ENCODE data around the gene LMBRD2.

- no peak for TF ChIP-seq MAX (IDR thresholded peaks at IDR 0.05)
- no peak for TF ChIP-seq RAD21 (conservative IDR thresholded peaks at IDR 0.05 in 1 of 2, IDR thresholded peaks at IDR 0.05 in 1 of 2)
- no peak for TF ChIP-seq CTCF (IDR thresholded peaks at IDR 0.05)
- no peak for TF ChIP-seq CHD2 (IDR thresholded peaks at IDR 0.05; ENCODE audit: low read length, partially characterized antibody)
- TF ChIP-seq USF2 (IDR thresholded peaks at IDR 0.05): no peak
- TF ChIP-seq PHF8 (IDR thresholded peaks at IDR 0.05; ENCODE audit: borderline replicate concordance, low read depth): no peak
- TF ChIP-seq JUN (IDR thresholded peaks at IDR 0.05): no peak
- TF ChIP-seq EP300 (IDR thresholded peaks at IDR 0.05): no peak
- no peak for TF ChIP-seq POLR2A (IDR thresholded peaks at IDR 0.05; ENCODE audit: low read length)
- no peak for TF ChIP-seq MAFK (IDR thresholded peaks at IDR 0.05; ENCODE audit: partially characterized antibody)
- no peak for TF ChIP-seq POLR2AphosphoS2 (conservative IDR thresholded peaks at IDR 0.05; ENCODE audit: low read length)
These were observed 6.4 kb downstream of the LMBRD2 start for GRCh38 chr5:36145311-36145710.
